ENCODE data around the gene HDAC4. TPM values are rescaled to one million over a fixed set of nuclear protein-coding genes. Genes with fewer than 3 reads are reported as not detected.

The HDAC4 gene
- total RNA-seq, 2 donors from 2014 or later = 9.3 to 139 TPM

- Histone ChIP-seq H3K4me1 (no peaks in the 10 kb centered on the region), H3K9me3 (no peaks in the 10 kb centered on the region), H3K36me3 (replicated peaks in 1 of 2; ENCODE audit: insufficient read depth in 1 of 2, low read depth in 2 of 2) (peaks cover 0 to 12% of the 10 kb centered on the region in 2 donors), H3K4me3 (no peak overlapping the region), H3K27ac (no peak overlapping the region), H3K27me3 (no peaks in the 10 kb centered on the region)
- 84 to 90% methylated on average over 12 of the region's 12 CpGs for WGBS, 2 donors
- DNase-seq (no peak), ATAC-seq (no peak)
- intact Hi-C loops (cut with DNase I) = no loop called here
- TF ChIP-seq CTCF (IDR thresholded peaks at IDR 0.05) (no peak), POLR2A (IDR thresholded peaks at IDR 0.05) (no peak)
Measured at GRCh38 chr2:239132786-239133185, 268.0 kb downstream of the HDAC4 start.

- H3K4me3 ChIP-seq = no peak overlapping the region
- H3K9me3 ChIP-seq = no peaks in the 10 kb centered on the region
- H3K27ac ChIP-seq = no peak overlapping the region
- intact Hi-C loops (cut with DNase I) = no loop called here
- peaks cover 0 to 12% of the 10 kb centered on the region in 2 donors for H3K36me3 ChIP-seq (replicated peaks in 1 of 2; ENCODE audit: insufficient read depth in 1 of 2, low read depth in 2 of 2)
- TF ChIP-seq POLR2A (IDR thresholded peaks at IDR 0.05) = no peak
- TF ChIP-seq CTCF (IDR thresholded peaks at IDR 0.05) = no peak
- no peaks in the 10 kb centered on the region for H3K27me3 ChIP-seq
- H3K4me1 ChIP-seq = no peaks in the 10 kb centered on the region
- ATAC-seq = no peak
- whole genome bisulfite sequencing, 2 donors = 90 to 94% methylated on average over 17 of the region's 17 CpGs
- DNase-seq = no peak
Measured at GRCh38 chr2:239132156-239132709, 268.6 kb downstream of the HDAC4 start.

GRCh38 chr2:239131521-239131920, 269.3 kb downstream of the HDAC4 start:
- Histone ChIP-seq H3K4me1 (no peaks in the 10 kb centered on the region), H3K36me3 (replicated peaks in 1 of 2; ENCODE audit: insufficient read depth in 1 of 2, low read depth in 2 of 2) (peaks cover 0 to 10% of the 10 kb centered on the region in 2 donors), H3K4me3 (no peak overlapping the region), H3K9me3 (no peaks in the 10 kb centered on the region), H3K27ac (no peak overlapping the region), H3K27me3 (no peaks in the 10 kb centered on the region)
- no peak for TF ChIP-seq POLR2A (IDR thresholded peaks at IDR 0.05)
- no peak for TF ChIP-seq CTCF (IDR thresholded peaks at IDR 0.05)
- DNase-seq (no peak), ATAC-seq (no peak)
- WGBS, 2 donors = 91% methylated on average over 10 of the region's 10 CpGs
- intact Hi-C loops (cut with DNase I) = no loop called here

- WGBS, 2 donors = 93 to 95% methylated on average over 14 to 16 of the region's 16 CpGs
Measured at GRCh38 chr2:239130786-239131325, 270.0 kb downstream of the HDAC4 start.

More at GRCh38 chr2:239130786-239131325, 270.0 kb downstream of the HDAC4 start:
- H3K36me3 ChIP-seq (replicated peaks in 1 of 2; ENCODE audit: insufficient read depth in 1 of 2, low read depth in 2 of 2) = peaks cover 0 to 16% of the 10 kb centered on the region in 2 donors
- DNase-seq (no peak), ATAC-seq (no peak)
- H3K27ac ChIP-seq = no peak overlapping the region
- no peak for TF ChIP-seq POLR2A (IDR thresholded peaks at IDR 0.05)
- TF ChIP-seq CTCF (IDR thresholded peaks at IDR 0.05) = no peak
- H3K4me1 ChIP-seq = no peaks in the 10 kb centered on the region
- no peak overlapping the region for H3K4me3 ChIP-seq
- no peaks in the 10 kb centered on the region for H3K27me3 ChIP-seq
- intact Hi-C loops (cut with DNase I) = no loop called here
- H3K9me3 ChIP-seq = no peaks in the 10 kb centered on the region
